ENCODE data around the gene SAMD11. TPM values are rescaled to one million over a fixed set of nuclear protein-coding genes. Genes with fewer than 3 reads are reported as not detected.

SAMD11 gene
- total RNA-seq, 1 experiment from 2014 or later = 1.1 TPM

DNA sequence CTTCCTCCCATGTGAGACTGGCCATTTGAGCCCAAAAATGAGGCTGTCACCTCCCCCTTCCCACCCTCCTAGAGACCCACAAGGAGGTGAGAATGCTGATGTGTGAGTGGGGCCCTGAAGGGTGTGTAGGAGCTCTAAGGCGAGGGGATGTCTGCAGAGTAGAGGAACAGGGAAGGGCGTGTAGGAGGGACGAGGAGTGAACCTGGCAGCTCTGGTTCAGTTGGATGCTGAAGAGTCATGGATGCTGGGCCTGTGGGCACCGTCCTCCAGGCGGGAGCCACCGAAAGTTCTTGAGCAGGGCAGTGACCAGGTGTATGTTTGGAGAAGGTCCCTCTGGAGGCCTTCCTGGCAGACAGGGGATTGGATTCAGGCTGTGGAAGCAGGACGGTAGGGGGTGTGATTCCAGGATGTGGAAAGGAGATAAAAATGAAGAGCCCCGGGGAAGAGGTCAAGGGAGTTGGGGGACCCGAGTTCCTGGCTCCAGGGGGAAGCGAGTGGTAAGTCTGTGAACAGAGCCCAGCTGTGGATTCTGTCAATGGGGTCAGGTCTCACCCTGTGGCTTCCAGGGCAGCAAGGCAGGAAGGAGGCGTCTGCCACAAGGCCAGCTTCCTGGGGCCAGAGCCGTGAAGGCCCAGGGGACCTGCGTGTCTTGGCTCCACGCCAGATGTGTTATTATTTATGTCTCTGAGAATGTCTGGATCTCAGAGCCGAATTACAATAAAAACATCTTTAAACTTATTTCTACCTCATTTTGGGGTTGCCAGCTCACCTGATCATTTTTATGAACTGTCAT, 7.9 kb downstream of the SAMD11 start:
- no peak for DNase-seq (ENCODE audit: low read depth)

DNA sequence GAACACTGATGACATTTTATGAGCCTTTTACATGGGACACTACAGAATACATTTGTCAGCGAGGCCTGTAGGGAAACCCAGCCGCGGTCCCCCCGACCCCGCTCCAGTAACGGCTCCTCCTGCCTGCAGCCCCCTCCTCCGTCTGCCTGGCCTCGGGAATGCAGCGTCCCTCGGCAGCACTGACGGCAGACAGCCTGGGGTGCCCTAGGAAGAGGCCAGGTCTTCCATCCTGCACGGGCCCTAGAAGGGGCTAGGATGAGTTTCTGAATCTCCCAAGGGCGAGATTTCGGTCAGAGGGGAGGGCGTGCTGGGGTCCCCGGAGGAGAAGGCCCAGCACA, 8.4 kb downstream of the SAMD11 start:
- no peak for DNase-seq (ENCODE audit: low read depth)

DNA sequence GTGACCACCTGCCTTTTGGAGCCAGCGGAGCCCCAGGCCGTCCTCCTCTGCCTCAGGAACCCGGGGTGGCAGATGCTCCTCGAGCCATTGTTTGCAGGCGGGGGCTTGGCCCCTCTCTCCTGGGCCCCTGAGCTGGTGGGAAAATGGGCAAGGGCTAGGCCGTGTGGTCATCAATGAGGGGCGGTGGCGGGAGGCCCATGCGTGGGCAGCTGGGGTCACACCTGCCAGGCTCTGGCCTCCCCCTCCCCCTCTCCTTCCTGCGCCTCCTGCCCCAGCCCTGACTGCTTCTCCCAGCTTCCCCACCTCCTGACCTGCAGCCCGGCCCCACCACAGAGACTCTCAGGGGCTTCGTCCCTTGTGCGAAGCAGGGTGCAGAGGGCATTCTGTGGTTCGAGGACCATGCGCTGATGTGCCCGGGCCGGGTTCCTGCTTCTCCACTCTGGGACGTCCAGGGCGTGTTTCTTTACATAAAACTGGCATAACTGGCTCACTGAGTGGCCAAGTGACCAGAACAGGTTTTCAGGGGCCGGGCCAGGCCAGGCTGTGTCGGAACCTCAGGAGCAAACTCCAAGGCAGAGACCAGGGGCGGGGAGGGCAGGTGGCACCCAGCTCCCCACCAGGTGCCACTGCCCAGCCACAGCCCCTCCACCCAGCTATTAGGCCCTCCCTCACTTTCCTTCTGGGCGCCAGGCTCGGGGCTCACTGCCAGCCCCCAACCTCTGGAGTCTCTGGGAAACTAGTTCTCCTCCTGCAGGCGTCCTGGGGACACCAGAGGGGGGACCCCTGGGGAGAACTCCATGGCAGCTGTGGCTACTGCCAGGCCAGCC, 9.3 kb downstream of the SAMD11 start:
- DNase-seq (ENCODE audit: low read depth) = no peak

DNA sequence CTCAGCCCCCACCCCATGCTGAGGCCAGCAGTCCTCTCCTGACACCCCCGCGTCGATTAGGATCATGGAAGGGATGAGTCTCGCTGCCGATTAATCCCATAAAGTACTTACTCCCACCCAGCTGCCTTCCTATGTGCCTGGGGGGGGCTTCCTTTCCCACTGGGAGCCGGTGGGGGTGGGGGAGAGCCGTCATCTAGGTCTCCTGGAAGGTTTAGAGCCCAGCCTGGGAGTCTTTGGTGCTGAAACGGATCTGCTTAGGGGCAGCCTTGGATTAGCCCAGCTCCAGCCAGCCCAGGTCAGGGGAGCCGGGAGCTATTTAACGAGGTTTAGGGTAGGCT, 9.8 kb downstream of the SAMD11 start:
- DNase-seq (ENCODE audit: low read depth) = no peak

DNA sequence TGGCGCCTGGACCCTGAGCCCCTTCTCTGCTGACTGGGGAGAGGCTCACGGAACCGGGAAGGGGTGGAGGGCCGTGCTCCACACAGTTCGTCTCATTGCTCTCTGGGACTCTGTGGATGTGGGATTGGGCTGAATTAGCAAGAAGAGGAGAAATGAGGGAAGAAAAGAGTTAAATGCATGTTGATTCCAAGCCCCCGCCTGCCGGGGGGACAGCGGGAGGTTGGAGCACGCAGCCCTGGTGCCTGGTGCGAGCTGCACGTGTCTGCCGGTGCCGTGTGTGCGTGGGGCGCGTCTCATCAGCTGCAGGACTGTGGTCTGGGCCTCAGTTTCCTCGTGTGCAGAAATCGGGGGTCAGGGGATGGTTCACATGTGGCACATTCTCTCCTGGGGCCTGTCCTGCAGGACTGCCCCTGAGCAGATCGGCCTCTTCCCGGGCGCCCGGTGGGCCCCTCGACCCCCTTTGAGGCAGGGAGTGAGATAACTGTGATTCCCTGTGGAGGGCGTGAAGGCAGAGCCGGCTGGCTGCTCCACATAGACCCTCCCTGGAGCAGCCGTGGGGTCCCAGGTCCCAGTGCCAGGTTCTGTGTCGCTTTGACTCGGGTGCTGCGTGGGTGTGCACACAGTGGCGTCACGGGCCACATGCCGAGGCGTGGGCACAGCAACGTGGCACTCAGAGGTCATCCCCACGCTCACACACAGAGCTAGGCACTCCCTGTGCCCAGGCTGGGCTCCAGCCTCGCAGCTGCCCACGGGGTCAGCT, 11.4 kb downstream of the SAMD11 start:
- DNase-seq (ENCODE audit: low read depth) = no peak

DNA sequence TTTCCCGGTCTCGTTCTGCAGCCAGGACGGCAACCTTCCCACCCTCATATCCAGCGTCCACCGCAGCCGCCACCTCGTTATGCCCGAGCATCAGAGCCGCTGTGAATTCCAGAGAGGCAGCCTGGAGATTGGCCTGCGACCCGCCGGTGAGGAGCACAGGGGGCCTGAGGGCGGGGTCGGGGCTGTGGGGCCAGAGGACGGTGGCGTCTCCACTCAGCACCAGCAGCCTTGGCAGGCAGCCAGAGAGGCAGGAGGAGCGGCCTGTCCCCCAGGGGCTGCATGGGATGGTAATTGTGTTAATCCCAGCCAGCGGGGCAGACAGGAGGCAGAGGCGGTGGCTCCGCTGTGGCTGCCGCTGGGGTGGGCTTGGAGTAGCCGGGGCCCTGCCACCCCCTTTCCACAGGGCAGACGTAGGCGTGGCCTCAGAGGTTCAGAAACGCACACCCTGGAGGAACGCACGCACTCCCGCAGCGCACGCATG, 12.1 kb downstream of the SAMD11 start:
- no peak for DNase-seq (ENCODE audit: low read depth)

DNA sequence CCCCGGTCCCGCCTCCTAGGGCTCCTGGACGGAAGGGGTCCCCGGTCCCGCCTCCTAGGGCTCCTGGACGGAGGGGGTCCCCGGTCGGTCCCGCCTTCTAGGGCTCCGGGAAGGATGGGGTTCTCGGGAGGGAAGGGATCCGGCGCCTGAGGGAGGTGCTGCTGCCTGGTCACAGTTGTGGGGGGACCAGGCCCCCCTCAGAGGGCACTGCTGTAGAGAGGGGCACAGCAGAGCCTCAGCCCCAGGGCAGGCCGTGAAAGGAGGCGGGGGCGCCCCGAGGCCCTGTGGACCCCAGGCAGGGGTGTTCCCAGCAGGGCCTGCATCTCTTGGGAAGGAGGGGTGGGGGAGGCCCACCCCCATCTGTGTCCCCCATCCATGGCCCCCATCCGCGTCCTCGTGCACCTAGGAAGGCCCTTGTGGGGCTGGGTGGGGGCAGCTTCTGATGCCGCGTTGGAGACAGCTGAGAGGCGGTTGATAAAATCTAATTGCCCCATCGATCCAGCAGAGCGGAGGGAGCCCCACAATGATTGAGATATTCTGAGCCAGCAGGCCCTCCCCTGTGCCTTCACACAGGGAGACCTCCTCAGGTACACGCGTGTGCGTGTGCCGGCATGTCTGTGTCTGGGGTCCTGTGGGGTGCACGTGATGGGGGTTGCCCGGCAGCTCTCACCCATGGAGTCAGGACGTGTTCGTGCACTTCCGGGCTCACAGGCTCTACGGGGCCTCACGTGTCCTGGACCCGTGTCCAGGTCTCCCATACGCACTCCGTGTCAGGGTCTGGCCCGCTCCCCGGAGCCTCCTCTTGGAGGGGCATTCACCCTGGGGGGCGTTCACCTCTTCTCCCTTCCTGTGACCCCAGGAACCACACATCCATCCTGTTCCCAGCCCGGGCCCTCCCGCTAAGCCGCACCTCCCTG, 12.9 kb downstream of the SAMD11 start:
- no peak for DNase-seq (ENCODE audit: low read depth)

DNA sequence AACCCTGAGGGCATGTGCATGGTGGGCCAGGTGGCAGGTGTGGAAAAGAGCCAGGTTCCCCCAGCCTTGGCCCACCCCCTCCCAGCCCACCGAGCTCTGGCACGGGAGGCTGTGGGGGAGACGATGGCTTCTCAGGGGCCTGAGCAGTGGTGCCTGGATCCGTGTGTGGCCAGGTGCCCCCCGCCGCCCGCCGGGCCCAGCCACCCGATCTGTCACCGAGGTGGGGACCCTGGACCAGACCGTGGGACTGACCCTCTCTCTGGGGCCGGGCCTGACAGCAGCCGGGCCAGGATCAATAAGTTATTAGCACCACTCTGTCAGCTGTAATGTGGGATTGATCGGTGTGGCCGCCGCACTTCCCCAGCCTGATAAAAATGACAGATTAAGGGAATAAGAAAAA, 13.8 kb downstream of the SAMD11 start:
- no peak for DNase-seq (ENCODE audit: low read depth)

DNA sequence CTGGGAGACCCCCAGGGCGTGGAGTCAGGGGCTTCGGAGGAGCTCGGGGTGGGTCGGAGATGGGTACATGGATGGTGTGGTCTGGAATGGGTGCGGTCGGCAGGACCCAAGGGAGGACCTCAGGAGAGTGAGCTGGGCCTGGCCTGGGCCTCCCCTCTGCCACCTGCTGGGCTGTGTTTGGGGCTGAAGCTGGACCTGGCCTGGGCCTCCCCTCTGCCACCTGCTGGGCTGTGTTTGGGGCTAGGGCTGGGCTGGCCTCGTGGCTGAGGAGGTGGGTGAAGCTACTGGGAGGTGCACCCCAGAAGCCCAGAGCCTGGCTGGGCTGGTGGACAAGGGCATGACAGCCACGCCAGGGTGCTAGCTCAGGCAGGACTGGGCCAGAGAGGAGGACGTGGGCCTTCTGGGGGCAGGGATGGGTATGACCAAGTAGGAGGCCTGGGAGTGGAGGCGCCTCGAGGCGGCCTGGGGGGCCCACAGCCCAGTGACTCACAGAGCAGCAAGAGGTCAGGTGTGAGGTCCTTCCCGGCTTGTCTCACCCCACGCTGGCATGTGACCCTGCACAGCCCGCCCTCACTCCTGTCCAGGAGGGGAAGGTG, 14.5 kb downstream of the SAMD11 start:
- no peak for DNase-seq (ENCODE audit: low read depth)

DNA sequence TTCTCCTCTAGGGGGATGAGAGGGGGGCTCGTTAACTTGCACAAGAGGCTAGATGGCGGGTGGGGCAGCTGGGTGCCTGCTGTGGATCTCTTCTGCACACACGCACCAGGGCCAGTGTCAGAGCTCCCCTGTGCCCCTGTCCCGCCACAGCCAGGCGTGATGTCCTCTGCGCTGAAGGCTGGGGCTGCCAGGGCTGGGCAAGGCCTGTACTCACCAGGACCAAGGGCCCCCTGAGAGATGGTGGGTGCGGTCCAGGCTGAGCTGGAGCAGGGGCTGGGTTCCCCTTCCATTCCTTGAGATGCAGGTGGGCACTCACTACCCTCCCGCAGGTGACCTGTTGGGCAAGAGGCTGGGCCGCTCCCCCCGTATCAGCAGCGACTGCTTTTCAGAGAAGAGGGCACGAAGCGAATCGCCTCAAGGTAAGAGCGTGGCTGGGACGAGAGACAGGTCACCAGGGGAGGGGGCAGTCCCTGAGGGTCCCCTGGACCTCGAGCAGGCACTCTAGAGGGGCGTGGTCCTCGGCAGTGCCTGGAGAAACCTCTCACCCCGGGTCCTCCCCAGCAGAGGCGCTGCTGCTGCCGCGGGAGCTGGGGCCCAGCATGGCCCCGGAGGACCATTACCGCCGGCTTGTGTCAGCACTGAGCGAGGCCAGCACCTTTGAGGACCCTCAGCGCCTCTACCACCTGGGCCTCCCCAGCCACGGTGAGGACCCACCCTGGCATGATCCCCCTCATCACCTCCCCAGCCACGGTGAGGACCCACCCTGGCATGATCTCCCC, 15.2 kb downstream of the SAMD11 start:
- no peak for DNase-seq (ENCODE audit: low read depth)

DNA sequence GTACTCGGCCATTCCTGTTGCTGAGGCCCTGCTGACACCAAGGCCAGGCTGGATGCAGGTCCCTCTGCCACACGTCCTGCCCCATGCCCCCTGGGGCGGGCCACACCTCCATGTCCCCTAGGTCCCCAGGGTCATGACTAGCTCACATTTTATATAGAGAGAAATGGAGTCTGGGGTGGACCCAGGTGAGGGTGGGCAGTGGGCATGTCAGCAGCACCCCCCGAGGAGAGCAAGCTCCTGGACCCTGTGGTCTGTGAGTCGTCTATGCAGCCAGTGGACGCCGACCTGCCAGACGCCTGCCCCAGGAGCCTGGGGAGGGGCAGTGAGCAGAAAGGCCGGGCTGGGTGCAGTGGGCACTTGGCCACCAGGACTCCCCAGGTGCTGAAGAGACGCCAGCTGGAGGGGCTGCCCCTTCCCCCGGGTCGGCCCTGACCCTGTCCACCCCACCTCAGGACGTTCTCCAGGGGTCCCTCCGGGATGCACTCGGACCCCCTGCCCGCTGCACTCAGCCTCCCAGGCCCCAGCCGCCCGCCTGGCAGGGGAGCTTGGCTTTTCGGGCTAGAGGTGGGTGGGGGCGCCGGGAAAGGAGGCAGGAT, 15.9 kb downstream of the SAMD11 start:
- no peak for DNase-seq (ENCODE audit: low read depth)

DNA sequence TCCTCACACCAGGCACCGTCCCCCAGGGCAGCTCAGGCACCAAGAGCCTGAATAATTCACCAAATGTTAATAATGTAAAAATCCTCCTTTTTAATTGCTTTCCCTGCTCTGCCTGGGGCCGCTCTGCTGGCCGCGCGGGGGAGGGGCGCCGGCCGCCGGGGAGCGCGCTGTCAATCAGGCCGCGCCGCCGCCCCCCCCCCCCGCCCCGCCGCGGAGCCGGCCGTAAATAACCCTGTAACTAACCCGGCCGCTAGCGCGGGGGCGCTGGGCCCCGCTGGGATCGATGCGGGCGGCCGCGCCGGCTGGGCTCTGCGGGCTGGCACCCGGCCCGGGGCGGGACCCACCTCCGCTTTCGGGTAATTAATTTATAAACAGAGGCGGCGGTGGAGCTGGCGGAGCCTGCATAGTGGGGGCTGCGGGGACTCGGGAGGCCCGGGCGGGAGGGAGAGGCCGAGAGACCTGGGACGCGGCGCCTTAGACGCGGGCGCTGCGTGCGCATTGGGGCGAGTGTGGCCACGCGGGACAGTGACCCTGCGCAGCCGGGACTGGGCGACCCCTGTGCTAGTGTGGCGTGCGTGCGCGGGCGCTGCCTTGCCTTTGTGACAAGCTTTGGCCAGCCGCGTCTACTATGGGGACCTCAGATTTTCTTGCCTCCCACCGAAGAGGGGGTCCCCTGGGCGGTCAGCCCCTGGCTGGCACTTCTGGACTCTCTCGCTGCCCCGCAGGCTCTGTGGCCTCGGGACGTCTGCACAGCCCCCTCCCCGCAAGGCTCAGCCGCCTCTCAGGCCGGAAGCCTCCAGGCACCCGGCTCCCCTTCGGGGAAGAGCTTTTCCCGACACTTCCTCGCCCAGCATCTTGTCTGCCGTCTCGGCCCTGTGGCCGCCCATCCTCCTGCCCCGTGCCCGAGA, 16.6 kb downstream of the SAMD11 start:
- DNase-seq (ENCODE audit: low read depth) = no peak

DNA sequence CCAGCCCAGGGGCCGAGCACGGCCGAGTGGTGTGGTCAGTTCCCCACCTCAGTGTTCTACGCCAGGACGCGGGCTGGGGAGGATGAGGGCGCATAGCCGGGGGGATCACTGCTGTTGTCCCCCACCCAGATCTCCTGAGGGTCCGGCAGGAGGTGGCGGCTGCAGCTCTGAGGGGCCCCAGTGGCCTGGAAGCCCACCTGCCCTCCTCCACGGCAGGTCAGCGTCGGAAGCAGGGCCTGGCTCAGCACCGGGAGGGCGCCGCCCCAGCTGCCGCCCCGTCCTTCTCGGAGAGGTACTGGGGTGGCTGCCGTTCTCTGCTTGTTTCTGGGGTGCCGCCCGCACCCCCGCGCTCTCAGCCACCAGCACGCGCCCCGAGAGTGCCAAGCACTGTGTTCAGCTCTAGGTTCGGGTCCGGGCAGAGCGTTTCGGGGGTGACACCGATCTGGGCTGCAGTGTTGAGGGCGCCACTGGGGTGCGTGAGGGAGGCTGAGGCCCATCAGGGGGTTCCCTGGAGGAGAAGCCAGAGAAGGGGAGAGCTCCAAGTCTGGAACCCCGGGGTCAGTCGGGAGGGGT, 17.4 kb downstream of the SAMD11 start:
- DNase-seq (ENCODE audit: low read depth) = no peak

DNA sequence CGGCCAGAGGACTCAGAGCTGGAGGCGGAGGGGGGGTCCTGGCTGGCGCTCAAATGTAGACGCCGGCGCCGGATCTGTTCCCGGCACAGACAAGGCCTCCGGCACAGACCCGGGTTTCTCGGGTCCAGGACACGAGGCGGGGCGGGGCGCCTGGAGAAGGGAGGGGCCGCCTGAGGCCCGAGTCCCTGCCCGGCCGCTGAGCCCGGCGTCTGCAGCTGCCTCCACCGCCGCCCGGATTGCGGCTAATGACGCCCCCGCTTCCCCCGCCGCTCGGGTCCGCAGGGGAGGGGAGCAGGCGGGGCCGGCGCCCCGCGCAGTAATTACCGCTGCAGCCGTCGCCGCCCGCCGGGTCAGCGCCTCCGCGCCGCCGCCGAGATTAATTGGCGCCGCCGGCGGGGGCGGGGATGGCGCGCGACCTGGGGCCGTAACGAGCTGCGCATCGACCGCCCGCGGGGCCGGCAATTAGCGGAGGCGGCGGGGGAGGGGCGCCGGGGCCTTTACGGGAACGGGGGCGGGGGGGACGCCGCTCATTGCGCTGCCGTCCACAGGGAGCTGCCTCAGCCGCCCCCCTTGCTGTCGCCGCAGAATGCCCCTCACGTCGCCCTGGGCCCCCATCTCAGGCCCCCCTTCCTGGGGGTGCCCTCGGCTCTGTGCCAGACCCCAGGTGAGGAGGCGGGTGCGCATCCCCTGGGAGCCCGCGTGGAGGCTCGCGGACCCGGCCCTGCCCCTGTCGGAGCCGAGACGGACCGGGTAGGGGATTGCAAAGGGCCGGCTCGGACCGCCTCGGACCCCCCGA, 18.1 kb downstream of the SAMD11 start:
- DNase-seq (ENCODE audit: low read depth) = peak; percentile 45

DNA sequence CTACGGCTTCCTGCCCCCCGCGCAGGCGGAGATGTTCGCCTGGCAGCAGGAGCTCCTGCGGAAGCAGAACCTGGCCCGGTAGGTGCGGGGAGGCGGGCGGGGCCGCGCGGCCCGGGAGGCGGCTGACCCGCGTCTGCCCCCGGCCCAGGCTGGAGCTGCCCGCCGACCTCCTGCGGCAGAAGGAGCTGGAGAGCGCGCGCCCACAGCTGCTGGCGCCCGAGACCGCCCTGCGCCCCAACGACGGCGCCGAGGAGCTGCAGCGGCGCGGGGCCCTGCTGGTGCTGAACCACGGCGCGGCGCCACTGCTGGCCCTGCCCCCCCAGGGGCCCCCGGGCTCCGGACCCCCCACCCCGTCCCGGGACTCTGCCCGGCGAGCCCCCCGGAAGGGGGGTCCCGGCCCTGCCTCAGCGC, 18.7 kb downstream of the SAMD11 start:
- DNase-seq (ENCODE audit: low read depth) = no peak

DNA sequence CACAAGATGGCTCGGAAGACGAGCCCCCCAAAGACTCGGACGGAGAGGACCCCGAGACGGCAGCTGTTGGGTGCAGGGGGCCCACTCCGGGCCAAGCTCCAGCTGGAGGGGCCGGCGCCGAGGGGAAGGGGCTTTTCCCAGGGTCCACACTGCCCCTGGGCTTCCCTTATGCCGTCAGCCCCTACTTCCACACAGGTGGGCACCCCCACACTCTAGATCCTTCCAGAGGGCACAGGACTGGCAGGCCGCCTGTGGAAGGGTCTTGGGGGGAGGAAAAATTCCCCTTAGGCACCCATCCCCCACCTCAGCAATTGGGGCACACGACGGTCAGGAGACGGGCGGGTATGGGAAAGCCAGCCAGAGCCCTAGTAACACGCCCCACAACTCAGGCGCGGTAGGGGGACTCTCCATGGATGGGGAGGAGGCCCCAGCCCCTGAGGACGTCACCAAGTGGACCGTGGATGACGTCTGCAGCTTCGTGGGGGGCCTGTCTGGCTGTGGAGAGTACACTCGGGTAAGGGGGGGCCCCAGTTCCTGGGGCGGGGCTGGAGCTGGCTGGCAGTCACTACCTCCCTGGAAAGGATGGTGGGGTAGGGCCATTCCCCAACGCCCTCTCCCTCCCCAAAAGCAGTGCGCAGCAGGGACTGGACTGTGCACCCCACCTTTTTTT, 19.3 kb downstream of the SAMD11 start:
- no peak for DNase-seq (ENCODE audit: low read depth)
